LNCaP clone FGC (cell line): Measurements from ENCODE around the gene SLC41A1.
"Not testable (repeated sequence)": the region's sequence is repeated elsewhere in the genome, so short reads cannot be mapped to it uniquely, and the experiment has no call there.

ENCODE experiments used
- DNase-seq: peaks from one replicate; pipeline ENCODE4 v3.0.0-alpha.2; 2011; ENCODE audit warnings: low read depth
- H3K4me3 ChIP-seq: 2 replicates; pipeline ENCODE4 v1.5.1; 2011; ENCODE audit warnings: mild to moderate bottlenecking, low read depth, low read length, control low read depth
- TF ChIP-seq, protein P1 (sequence below): IDR thresholded peaks from 2 replicates; pipeline ENCODE4 v1.5.1; 2012; ENCODE audit warnings: mild to moderate bottlenecking; ENCODE audit not compliant: control insufficient read depth, insufficient read depth; ENCODE audit errors: extremely low read depth

Gene SLC41A1

DNA sequence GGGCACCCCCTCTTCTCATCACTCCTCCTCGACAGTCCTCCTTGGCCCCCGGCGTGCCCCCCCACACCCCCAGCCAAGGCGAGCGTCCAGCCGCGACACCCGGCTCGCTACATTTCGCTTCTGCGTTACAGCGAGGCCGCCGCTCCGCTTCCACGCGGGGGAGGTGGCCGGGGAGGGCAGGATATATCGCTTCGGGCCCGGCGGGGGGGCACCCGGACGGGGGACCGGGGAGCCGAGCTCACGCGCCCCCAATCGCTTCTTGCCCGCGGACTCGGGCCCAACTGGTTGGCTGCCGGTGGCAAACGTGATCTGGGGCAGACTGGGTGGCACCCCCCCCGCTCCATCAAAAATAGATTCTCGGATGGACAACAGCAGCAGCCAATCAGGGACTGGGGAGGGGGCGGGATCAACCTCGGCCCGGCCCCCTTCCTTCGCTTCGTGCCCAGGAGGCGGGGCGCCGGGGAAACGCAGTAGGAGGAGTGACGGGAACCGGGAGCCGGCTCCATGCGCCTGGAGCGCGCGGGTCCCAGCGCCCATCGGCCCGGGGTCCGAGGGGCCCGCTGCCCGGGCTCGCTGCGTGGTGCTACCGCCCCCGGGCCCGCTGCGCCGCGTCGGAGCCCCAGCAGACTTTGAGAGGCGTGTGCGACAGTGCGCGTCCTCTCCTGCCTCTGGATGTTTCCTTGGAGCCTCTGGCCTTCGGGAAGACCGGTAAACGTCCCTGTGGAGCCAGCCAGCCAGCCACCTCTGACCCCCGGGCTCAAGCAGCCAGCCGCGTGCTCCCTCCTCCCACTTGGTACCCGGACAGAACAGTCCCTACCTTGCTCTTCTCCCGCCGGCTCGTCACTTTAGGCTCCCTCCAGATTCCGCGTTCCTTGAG lies at the start of gene SLC41A1:
Gene SLC41A1 (minus strand): TSS at position 321 of the 877 bp plus-strand sequence. CDS start 2,757 bp downstream, outside the sequence.
- DNase-seq: peak; percentile 53
- TF ChIP-seq, protein P1, sequence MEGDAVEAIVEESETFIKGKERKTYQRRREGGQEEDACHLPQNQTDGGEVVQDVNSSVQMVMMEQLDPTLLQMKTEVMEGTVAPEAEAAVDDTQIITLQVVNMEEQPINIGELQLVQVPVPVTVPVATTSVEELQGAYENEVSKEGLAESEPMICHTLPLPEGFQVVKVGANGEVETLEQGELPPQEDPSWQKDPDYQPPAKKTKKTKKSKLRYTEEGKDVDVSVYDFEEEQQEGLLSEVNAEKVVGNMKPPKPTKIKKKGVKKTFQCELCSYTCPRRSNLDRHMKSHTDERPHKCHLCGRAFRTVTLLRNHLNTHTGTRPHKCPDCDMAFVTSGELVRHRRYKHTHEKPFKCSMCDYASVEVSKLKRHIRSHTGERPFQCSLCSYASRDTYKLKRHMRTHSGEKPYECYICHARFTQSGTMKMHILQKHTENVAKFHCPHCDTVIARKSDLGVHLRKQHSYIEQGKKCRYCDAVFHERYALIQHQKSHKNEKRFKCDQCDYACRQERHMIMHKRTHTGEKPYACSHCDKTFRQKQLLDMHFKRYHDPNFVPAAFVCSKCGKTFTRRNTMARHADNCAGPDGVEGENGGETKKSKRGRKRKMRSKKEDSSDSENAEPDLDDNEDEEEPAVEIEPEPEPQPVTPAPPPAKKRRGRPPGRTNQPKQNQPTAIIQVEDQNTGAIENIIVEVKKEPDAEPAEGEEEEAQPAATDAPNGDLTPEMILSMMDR: no peak
- peak within 1 kb of the TSS; percentile 81 for H3K4me3 ChIP-seq

DNA sequence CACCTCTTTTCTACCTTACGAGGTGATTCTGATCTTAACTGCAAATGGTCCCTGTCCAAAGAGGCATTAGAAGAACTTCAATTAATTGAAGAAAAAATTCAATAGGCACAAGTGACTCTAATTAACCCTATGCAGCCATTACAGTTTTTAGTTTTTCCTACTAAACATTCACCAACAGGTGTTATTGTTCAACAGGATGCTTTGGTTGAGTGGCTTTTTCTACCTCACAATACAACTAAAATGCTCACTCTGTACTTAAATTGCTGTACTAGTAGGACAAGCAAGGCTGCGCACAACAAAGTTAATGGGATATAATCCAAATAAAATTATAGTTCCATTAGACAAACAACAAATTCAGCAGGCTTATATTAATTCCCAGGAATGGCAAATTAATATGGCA lies 48.5 kb upstream of the SLC41A1 start:
- no peak overlapping the region for H3K4me3 ChIP-seq
- TF ChIP-seq, protein P1: no peak
- DNase-seq: no peak

GRCh38 chr1:205858141-205858961 lies 45.4 kb upstream of the SLC41A1 start:
- no peak overlapping the region for H3K4me3 ChIP-seq
- TF ChIP-seq, protein P1: peak; percentile 18; the same call in 1 of the 2 replicates
- no peak for DNase-seq

- not testable (repeated sequence) for DNase-seq, H3K4me3 ChIP-seq
Observed at GRCh38 chr1:205857501-205857900, 44.5 kb upstream of the SLC41A1 start.

- DNase-seq: no peak
- no peak overlapping the region for H3K4me3 ChIP-seq
- TF ChIP-seq, protein P1: no peak
Observed at GRCh38 chr1:205856433-205856832, 43.4 kb upstream of the SLC41A1 start.

- no peak overlapping the region for H3K4me3 ChIP-seq
- DNase-seq: no peak
- TF ChIP-seq, protein P1: no peak
Observed at GRCh38 chr1:205852969-205853368, 40.0 kb upstream of the SLC41A1 start.

- DNase-seq: peak; percentile 47
Observed at GRCh38 chr1:205851993-205852392, 39.0 kb upstream of the SLC41A1 start.

More at GRCh38 chr1:205851993-205852392, 39.0 kb upstream of the SLC41A1 start:
- H3K4me3 ChIP-seq: no peak overlapping the region
- TF ChIP-seq, protein P1: no peak
